ENCODE results near the gene TRIM71.
"Not testable (repeated sequence)": the region's sequence is repeated elsewhere in the genome, so short reads cannot be mapped to it uniquely, and the experiment has no call there.

- TF ChIP-seq EZH2 (IDR thresholded peaks at IDR 0.05; ENCODE audit: borderline replicate concordance, insufficient read depth, low read depth, low read length, poor library complexity, severe bottlenecking); CTCF (IDR thresholded peaks at IDR 0.05): not testable (repeated sequence)
Measured at GRCh38 chr3:32781969-32782270, 35.9 kb upstream of the TRIM71 start.
